Measurements from ENCODE around the gene EFNA5. TPM values are rescaled to one million over a fixed set of nuclear protein-coding genes. Genes with fewer than 3 reads are reported as not detected.

EFNA5 gene
- polyA plus RNA-seq, 1 donor (not counting 4 experiments of a cell fraction or from before 2014, with no cell fraction given): 4.8 TPM

DNA sequence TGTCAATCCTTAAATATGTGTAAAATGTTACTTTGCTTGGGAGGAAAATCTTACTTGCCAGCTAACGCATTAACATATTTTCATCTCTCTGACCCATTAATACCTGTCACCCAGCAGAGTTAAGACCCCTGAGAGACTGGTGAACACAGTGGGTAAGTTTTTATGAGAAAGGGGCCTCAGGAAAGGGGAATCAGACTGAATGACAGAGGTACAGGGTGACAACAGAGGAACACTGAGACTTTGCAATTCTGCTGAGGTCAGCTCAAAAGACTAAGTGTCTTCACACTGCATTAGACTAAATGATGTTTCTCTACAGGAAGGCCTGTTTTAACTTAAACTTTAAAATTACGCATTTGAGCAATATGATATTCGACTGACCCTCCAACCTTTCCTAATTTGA lies 223.8 kb downstream of the EFNA5 start:
- TF ChIP-seq CTCF (optimal IDR thresholded peaks at IDR 0.05 in 1 of 3, IDR thresholded peaks at IDR 0.05 in 1 of 3, conservative IDR thresholded peaks at IDR 0.05 in 1 of 3; ENCODE audit: extremely low read depth in 1 of 3, insufficient read depth in 2 of 3, low read length in 3 of 3): no peak
- TF ChIP-seq EZH2 (IDR thresholded peaks at IDR 0.05; ENCODE audit: low read length): no peak
- FAIRE-seq: no peak
- Histone ChIP-seq H3K4me1 (ENCODE audit: control insufficient read depth, extremely low read depth, insufficient read depth, low read length) (no peaks in the 10 kb centered on the region), H3K4me3 (ENCODE audit: control insufficient read depth in 2 of 3, extremely low read depth in 1 of 3, insufficient read depth in 2 of 3, low read depth in 1 of 3, low read length in 3 of 3) (no peak overlapping the region), H4K20me1 (ENCODE audit: control insufficient read depth, extremely low read depth, insufficient read depth, low read length) (no peaks in the 10 kb centered on the region), H3K27me3 (ENCODE audit: control insufficient read depth, extremely low read depth, insufficient read depth, low read length) (no peaks in the 10 kb centered on the region), H3K9me3 (ENCODE audit: control insufficient read depth, low read depth, low read length) (no peaks in the 10 kb centered on the region), H3K36me3 (ENCODE audit: control insufficient read depth in 2 of 2, extremely low read depth in 1 of 2, insufficient read depth in 2 of 2, low read length in 2 of 2) (no peaks in the 10 kb centered on the region), H3K4me2 (ENCODE audit: control insufficient read depth, extremely low read depth, insufficient read depth, low read depth, low read length) (no peak overlapping the region), H3K79me2 (ENCODE audit: control insufficient read depth, insufficient read depth, low read length) (peaks cover 2% of the 10 kb centered on the region), H2AFZ (ENCODE audit: control insufficient read depth, low read length) (no peak overlapping the region), H3K27ac (ENCODE audit: control insufficient read depth, insufficient read depth, low read length) (no peak overlapping the region), H3K9ac (ENCODE audit: control insufficient read depth, extremely low read depth, insufficient read depth, low read length) (no peak overlapping the region), H3K9me1 (ENCODE audit: control insufficient read depth, extremely low read depth, insufficient read depth, low read length) (no peaks in the 10 kb centered on the region)
- dilution Hi-C loops (cut with MboI; ENCODE audit: extremely low pct_ligation_motif_present, low sequenced_read_pairs): no loop called here
- no peak for DNase-seq (ENCODE audit: low read depth, low spot score)

- no peak for TF ChIP-seq CTCF (optimal IDR thresholded peaks at IDR 0.05 in 1 of 3, IDR thresholded peaks at IDR 0.05 in 1 of 3, conservative IDR thresholded peaks at IDR 0.05 in 1 of 3; ENCODE audit: extremely low read depth in 1 of 3, insufficient read depth in 2 of 3, low read length in 3 of 3)
- no peak for TF ChIP-seq EZH2 (IDR thresholded peaks at IDR 0.05; ENCODE audit: low read length)
- Histone ChIP-seq H3K9me1 (ENCODE audit: control insufficient read depth, extremely low read depth, insufficient read depth, low read length) (no peaks in the 10 kb centered on the region), H3K9me3 (ENCODE audit: control insufficient read depth, low read depth, low read length) (peaks cover 2% of the 10 kb centered on the region), H3K79me2 (ENCODE audit: control insufficient read depth, insufficient read depth, low read length) (peaks cover 2% of the 10 kb centered on the region), H3K4me3 (ENCODE audit: control insufficient read depth in 2 of 3, extremely low read depth in 1 of 3, insufficient read depth in 2 of 3, low read depth in 1 of 3, low read length in 3 of 3) (no peak overlapping the region), H3K9ac (ENCODE audit: control insufficient read depth, extremely low read depth, insufficient read depth, low read length) (no peak overlapping the region), H3K27me3 (ENCODE audit: control insufficient read depth, extremely low read depth, insufficient read depth, low read length) (no peaks in the 10 kb centered on the region), H4K20me1 (ENCODE audit: control insufficient read depth, extremely low read depth, insufficient read depth, low read length) (no peaks in the 10 kb centered on the region), H3K36me3 (ENCODE audit: control insufficient read depth in 2 of 2, extremely low read depth in 1 of 2, insufficient read depth in 2 of 2, low read length in 2 of 2) (no peaks in the 10 kb centered on the region), H3K27ac (ENCODE audit: control insufficient read depth, insufficient read depth, low read length) (no peak overlapping the region), H2AFZ (ENCODE audit: control insufficient read depth, low read length) (no peak overlapping the region), H3K4me1 (ENCODE audit: control insufficient read depth, extremely low read depth, insufficient read depth, low read length) (no peaks in the 10 kb centered on the region), H3K4me2 (ENCODE audit: control insufficient read depth, extremely low read depth, insufficient read depth, low read depth, low read length) (no peak overlapping the region)
- no peak for DNase-seq (ENCODE audit: low read depth, low spot score)
- FAIRE-seq: no peak
- dilution Hi-C loops (cut with MboI; ENCODE audit: extremely low pct_ligation_motif_present, low sequenced_read_pairs): no loop called here
These were observed 226.4 kb downstream of the EFNA5 start for GRCh38 chr5:107444300-107444699.

Measured in keratinocyte (primary cell).